Left ventricle myocardium superior (tissue), 1 donor: ENCODE measurements around the gene RAB25. TPM values are rescaled to one million over a fixed set of nuclear protein-coding genes. Genes with fewer than 3 reads are reported as not detected.
"Not testable (repeated sequence)": the region's sequence is repeated elsewhere in the genome, so short reads cannot be mapped to it uniquely, and the experiment has no call there.

Experiments used
- ATAC-seq: fragments of 200-7000 bp; cut with Tn5 transposase; one replicate; pipeline ENCODE4 v1.9.1; 2020; ENCODE audit warnings: mild to moderate bottlenecking, moderate library complexity
- DNase-seq: peaks from one replicate; pipeline ENCODE4 v3.0.0-alpha.2; 2020
- intact Hi-C: fragments of 100-400 bp; cut with micrococcal nuclease; formaldehyde crosslinking; loops from one replicate; pipeline ENCODE4 v1.11.0; 2022
- total RNA-seq: library from RNA; stranded (reverse); fragmentation: NEBNext Ultra II Directional; extraction: Animal tissue kit (Norgen Biotek cat#: 25700); gene quantifications from one replicate; pipeline ENCODE4 v1.2.1, GENCODE V29; 2021
- donor health status: DM: no; HTN: yes; CAD: no; lungs with severe emphysema.

The RAB25 gene
- total RNA-seq, 1 donor from 2014 or later, result not detected

DNA sequence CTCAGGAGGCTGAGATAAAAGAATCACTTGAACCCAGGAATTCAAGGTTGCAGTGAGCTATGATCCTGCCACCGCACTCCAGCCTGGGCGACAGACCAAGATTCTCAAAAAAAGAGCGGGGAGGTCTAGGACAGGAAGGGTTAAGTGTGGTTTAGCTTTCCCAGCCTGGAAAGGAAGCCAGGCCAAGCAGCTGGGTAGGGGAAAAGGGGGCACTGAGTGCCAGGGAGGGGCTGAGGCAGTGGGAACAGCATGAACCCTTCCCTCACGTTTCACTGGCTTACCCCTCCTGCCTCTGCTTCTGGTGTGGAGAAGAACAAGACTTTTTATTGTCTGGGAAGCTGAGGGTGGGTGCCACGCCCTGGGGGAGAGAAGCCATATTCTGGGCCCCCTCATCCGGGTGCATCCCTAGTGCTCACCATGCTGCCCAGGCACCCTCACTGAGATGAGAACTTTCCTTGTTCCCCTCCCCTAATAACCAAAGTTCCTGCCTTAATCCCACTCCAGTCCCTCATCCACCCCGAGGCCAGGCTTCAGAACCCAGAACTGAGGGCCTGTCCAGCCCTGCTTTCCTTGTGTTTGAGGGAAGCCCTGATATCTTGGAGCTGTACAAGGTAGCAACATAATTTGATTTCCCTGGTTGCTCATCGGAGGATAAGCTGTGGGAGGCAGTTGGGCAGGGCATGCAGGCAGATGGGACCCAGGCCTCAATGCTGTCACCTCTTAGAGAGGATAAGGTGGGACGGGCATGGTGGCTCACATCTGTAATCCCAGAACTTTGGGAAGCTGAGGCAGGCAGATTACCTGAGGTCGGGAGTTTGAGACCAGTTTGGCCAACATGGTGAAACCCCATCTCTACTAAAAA lies 51.5 kb downstream of the RAB25 start:
- no peak for DNase-seq
- intact Hi-C loops, result no loop called here
- no peak for ATAC-seq

DNA sequence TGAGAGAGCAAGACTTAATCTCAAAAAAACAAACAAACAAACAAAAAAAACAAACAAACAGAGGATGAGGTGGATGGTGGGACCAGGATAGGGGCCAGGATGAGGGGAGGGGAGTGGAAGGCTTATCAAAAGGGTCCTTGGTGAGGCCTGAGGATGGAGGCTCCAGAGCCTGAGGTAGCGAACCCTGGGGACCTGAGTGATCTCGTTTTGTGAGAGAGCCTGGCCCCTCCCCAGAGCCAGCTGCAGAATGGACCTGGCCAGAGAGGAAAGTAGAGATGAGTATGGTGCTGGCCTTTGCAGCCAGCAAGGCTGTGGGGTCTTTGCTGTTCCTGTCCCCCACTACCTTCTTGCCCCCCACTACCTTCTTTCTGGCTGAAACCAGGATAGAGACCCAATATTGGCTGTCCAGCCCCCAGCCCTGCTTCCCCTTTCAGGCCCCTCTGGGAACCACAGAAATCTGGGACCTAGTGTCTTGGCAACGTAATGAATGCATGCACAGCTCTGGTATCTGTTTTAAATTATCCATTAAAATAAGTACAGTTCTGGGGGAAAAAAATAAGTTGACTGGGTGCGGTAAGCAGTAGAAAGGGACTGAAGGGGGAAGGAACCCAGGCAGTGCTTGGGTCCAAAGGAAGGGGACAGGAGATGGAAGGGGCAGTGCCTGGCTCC lies 52.5 kb downstream of the RAB25 start:
- intact Hi-C loops, result no loop called here
- DNase-seq (no peak), ATAC-seq (no peak)

DNA sequence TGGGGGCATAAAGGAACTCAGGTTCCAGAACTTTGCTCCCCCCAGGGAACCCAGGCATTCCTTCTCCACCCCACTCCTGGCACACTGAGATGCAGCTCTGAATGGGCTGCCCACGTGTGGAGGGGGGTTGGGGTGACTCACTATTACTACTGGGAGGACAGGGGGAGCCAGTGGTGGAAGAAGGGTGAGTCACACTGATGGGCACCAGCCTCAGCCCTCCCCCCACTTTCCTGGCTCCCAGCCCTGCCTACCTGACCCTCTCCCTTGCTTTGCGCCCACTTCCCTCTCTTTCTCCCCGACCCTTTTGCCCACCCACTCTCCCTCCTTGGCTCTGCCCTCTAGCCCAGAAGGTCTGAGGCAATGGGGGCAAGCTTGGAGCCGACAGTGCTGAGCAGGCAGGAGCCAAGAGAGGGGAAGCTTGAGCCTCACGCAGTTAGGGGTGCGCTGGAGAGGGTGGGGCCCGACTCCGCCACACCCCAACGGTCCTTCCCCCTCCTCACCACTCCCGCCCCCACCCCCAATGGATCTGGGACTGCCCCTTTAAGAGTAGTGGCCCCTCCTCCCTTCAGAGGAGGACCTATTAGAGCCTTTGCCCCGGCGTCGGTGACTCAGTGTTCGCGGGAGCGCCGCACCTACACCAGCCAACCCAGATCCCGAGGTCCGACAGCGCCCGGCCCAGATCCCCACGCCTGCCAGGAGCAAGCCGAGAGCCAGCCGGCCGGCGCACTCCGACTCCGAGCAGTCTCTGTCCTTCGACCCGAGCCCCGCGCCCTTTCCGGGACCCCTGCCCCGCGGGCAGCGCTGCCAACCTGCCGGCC lies 53.4 kb downstream of the RAB25 start, which contains the start of gene LMNA:
LMNA (plus strand) TSS at position 611 of the 818 bp plus-strand sequence. CDS start 208 bp downstream, outside the sequence.
- intact Hi-C loops, result no loop called here
- ATAC-seq (peak; percentile 88), DNase-seq (peak; percentile 95)

DNA sequence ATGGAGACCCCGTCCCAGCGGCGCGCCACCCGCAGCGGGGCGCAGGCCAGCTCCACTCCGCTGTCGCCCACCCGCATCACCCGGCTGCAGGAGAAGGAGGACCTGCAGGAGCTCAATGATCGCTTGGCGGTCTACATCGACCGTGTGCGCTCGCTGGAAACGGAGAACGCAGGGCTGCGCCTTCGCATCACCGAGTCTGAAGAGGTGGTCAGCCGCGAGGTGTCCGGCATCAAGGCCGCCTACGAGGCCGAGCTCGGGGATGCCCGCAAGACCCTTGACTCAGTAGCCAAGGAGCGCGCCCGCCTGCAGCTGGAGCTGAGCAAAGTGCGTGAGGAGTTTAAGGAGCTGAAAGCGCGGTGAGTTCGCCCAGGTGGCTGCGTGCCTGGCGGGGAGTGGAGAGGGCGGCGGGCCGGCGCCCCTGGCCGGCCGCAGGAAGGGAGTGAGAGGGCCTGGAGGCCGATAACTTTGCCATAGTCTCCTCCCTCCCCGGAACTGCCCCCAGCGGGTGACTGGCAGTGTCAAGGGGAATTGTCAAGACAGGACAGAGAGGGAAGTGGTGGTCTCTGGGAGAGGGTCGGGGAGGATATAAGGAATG lies 54.1 kb downstream of the RAB25 start:
- intact Hi-C loops, result no loop called here

DNA sequence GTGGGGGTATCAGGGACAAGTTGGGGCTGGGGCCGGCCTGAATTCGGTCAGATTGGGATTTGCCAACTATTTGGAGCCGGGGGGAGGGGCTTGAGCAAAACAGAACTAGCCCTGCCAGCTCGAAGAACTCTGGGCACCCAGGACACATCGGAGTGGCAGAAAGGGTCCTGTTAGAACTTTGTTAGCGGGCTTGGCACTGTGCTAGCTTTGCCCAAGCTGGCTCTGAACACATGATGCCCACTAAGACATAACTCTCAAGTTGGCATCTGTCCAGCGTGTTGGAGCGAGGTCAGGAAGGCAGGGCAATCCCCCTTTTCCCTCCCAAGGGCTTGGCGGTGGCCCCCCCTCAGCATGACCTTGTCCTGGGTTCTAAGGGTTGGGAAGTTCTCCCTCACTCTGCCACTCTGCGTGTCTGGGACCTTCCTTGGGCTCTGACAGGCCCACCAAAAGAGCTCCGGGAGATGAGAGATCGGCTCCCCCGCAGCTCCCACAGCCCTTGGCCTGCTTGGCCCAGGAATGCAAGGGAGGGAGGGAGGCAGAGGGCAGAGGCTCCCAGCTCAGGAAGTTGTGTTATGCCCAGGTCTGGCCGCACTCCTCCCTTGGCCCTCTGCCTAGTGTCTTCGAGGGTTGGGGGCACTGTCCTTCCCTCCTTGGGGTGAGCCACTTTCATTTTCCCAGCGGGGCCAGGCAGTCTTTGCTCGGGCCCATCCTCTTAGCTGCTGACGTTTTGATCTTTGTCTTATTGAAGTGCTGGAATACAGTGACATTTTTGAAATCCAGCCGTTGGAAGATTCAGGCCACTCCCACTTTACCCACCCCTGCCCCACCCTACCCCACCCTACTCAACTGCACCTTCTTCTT lies 54.8 kb downstream of the RAB25 start:
- DNase-seq (peak; percentile 78), ATAC-seq (peak; percentile 49)
- intact Hi-C loops, result no loop called here

More for the DNA sequence above, 54.1 kb downstream of the RAB25 start:
- peak; percentile 58 for ATAC-seq
- peak; percentile 69 for DNase-seq

DNA sequence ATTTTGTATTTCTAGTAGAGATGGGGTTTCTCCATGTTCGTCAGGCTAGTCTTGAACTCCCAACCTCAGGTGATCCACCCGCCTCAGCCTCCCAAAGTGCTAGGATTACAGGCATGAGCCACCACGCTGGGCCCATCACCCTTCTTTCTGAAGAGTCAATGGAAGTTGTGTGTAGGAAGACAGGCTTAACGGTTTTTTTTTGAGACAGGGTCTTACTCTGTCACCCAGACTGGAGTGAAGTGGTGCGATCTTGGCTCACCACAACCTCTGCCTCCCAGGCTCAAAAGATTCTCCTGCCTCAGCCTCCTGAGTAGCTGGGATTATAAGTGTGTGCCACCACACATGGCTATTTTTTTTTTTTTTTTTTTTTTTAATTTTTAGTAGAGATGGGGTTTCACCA lies 55.8 kb downstream of the RAB25 start:
- DNase-seq, intact Hi-C loops, ATAC-seq: not testable (repeated sequence)

DNA sequence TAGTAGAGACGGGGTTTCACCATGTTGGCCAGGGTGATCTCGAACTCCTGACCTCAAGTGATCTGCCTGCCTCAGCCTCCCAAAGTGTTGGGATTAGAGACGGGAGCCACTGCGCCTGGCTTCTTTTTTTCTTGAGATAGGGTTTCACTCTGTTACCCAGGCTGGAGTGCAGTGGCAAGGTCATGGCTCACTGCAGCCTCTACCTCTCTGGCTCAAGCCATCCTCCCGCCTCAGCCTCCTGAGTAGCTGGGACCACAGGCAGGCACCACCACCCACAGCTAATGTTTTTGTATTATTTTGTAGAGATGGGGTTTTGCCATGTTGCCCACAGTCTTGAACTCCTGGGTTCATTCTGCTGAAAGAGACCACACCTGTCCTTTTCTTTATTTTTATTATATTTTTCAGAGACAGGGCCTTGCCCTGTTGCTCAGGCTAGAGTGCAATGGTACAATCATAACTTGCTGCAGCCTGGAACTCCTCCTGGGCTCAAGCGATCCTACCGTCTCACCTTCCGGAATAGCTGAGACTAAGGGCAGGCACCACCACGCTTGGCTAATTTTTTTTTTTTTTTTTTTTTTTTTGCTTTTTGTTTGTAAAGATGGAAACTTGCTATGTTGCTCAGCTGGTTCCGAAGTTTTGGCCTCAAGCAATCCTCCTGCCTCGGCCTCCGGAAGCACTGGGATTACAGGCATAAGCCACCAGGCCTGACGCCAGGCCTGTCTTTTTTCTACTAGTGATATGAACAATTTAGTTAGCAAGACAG lies 56.6 kb downstream of the RAB25 start:
- no peak for ATAC-seq
- no peak for DNase-seq
- intact Hi-C loops, result no loop called here

DNA sequence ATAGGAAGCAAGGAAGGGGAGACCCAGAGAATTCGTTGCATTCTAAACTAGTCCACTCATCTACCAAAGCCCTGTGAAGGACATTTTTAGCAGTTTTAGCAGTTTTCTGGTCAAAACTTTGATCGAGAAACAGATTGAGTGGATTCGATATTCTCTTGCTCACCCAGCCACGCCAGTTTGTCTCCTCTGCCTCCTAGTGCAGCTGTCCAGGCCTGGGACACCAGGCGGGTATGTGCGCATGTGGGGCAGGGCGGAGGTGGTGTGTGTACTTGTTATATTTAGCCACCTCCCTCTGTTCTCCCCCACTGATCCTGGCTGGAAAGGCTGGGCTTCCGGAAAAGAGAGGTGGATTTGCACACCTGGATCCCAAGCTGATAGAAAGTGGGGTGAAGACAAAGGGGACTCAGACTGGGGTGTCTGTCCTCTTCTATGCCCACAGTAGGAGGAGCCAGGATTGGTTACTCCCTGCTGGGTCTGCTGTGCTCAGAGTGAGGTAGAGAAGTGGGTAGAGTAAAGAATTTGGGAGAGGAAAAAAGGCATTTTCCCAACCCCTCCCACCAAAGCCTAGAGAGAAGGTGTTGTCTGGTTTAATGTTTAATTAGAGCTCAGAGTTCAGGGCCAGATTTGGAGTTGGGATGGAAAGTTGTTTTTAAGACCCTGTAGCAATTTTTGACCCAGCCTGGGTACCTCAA lies 57.4 kb downstream of the RAB25 start:
- DNase-seq, result peak; percentile 78
- ATAC-seq, result peak; percentile 34
- intact Hi-C loops, result no loop called here

DNA sequence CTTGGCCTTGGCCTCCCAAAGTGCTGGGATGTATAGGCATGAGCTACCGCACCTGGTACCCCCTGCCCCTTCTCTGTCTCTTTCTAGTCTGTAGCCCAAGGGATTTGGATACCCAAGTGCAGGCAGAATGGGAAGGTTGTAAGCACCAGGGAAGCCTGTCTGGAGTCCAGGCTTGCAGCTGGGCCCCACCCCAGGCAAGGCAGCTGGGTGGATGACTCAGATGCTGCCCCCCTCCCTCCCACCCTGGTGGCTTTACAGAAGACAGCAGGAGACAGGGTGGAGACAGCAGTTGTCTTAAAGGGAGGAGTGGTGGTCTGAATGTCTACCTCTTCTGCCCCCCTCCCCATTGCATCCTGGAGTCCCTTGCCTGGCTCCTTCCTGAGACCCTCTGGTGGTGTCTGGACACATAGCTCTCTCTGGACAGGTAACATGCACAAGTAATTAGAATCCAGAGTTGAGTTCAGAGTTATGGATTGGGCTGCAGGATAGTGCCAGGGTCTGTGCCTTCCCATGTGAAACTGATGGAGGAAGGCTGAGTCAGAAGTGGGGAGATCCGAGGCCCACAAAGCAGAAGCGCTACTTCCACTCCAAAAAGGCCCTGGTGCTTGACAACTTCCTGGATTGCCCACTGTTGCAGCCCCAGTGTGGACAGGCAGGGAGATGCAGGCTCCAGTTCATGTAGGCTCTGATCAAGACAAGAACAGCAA lies 58.7 kb downstream of the RAB25 start:
- intact Hi-C loops, result no loop called here
- DNase-seq (peak; percentile 65), ATAC-seq (no peak)

Other genes starting within 250 kb of the RAB25 start
- 20.3 TPM for gene GON4L, start 203.9 kb upstream of the RAB25 start, total RNA-seq
- 6.6 TPM for gene SYT11, start 201.6 kb upstream of the RAB25 start, total RNA-seq
- gene RIT1, start 149.8 kb upstream of the RAB25 start, total RNA-seq, result 18.7 TPM
- 22.6 TPM for gene KHDC4, start 126.7 kb upstream of the RAB25 start, total RNA-seq
- not detected for gene RXFP4, start 119.5 kb upstream of the RAB25 start, total RNA-seq
- 61.2 TPM for gene ARHGEF2, start 82.6 kb upstream of the RAB25 start, total RNA-seq
- gene SSR2, start 40.2 kb upstream of the RAB25 start, total RNA-seq, result 75.8 TPM
- 33.9 TPM for gene UBQLN4, start 7.4 kb upstream of the RAB25 start, total RNA-seq
- gene LAMTOR2, start 6.4 kb upstream of the RAB25 start, total RNA-seq, result 65.6 TPM
- gene MEX3A, start 21.3 kb downstream of the RAB25 start, total RNA-seq, result 0.17 TPM
- 252 TPM for gene LMNA, start 53.6 kb downstream of the RAB25 start, total RNA-seq
- gene SEMA4A, start 92.4 kb downstream of the RAB25 start, total RNA-seq, result 0.69 TPM
- gene SLC25A44, start 132.9 kb downstream of the RAB25 start, total RNA-seq, result 15.3 TPM
- gene PMF1, start 151.8 kb downstream of the RAB25 start, total RNA-seq, result 65.1 TPM
- gene BGLAP, start 181.0 kb downstream of the RAB25 start, total RNA-seq, result 1.1 TPM
- 0.32 TPM for gene PAQR6, start 186.9 kb downstream of the RAB25 start, total RNA-seq
- gene SMG5, start 221.7 kb downstream of the RAB25 start, total RNA-seq, result 84.5 TPM
- 1.5 TPM for gene TMEM79, start 223.2 kb downstream of the RAB25 start, total RNA-seq
- gene GLMP, start 234.5 kb downstream of the RAB25 start, total RNA-seq, result 16.0 TPM
- not detected for gene VHLL, start 238.1 kb downstream of the RAB25 start, total RNA-seq